NAMALWA (cell line): Measurements from ENCODE around the gene COL11A1.
A peak's percentile ranks its signal among the peaks of the same experiment; 100 is the strongest.

ENCODE experiments used
- DNase-seq: peaks from one replicate; pipeline ENCODE4 v3.0.0-alpha.2; 2015; ENCODE audit warnings: low spot score

COL11A1 gene

GRCh38 chr1:102897557-102897956 lies 210.8 kb downstream of the COL11A1 start:
- no peak for DNase-seq

DNA sequence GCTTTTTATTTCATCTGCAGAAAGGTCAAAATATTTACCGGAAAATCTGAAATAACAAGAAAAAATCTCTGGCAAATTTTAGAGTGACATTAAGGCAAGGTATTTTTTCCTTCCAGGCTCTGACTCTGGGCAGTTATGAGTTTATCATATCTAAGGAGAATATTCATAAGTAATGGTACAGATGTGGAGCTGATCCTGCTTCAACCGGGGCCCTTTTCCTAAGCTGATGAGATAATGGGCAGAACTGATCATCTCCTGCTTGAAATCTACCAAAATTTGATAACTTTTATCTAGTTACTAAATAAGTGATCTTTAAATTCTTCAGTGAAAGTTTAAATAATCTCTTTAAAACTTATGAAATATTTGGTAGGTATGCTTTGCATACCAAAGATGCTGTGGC lies 211.6 kb downstream of the COL11A1 start:
- no peak for DNase-seq

DNA sequence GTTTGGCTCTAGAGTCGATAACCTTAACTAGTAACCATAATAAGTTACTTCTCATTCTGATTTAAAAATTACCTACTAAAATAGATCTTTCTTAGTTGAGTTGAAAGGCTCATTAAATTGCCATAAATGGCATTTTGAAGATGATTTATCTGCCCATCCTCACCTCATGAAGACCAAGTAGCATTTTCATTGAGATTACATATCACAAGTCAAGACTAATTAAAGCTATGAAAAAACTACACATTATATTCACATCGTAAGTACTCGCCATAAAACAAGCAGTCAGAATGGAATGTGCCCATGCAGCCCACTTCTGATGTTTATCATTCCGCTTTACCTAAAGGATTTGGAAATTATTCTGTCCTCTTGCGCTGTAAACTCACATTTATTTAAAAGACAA lies 212.0 kb downstream of the COL11A1 start:
- no peak for DNase-seq

- DNase-seq = no peak
Measured at GRCh38 chr1:102891868-102892625, 216.3 kb downstream of the COL11A1 start.

GRCh38 chr1:102886638-102887037 lies 221.7 kb downstream of the COL11A1 start:
- DNase-seq = no peak

GRCh38 chr1:102884238-102884637 lies 224.1 kb downstream of the COL11A1 start:
- DNase-seq = no peak

GRCh38 chr1:102879439-102879993 lies 228.8 kb downstream of the COL11A1 start:
- no peak for DNase-seq

DNA sequence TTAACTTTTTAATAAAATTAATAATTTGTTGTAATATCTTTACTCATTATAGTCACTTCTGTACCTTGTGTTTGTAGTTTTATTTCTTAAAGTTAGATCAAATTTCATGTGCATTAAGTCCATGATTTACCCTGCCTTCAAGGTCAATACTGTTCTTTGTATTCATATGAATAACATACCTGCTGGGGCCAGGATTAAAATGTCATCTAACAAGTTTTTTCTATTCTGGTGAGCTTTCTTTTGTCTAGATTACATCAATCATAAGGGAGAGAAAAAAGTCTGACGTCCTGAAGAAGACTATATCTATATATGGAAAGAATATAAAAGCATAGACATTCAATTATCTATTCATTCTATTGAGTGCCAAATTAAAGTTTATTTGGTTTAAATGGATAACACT lies 232.6 kb downstream of the COL11A1 start:
- no peak for DNase-seq

DNA sequence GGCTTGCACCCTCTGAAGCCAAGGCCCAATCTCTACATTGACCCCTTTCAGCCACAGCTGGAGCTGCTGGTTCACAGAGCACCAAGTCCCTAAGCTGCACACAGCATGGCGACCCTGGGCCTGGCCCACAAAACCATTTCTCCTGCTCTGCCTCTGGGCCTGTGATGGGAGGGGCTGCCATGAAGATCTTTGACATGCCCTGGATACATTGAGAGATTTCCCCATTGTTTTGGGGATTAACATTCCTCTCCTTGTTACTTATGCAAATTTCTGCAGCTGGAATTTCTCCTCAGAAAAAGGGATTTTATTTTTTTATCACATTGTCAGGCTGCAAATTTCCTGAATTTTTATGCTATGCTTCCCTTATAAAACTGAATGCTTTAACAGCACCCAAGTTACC lies 235.8 kb downstream of the COL11A1 start:
- no peak for DNase-seq

DNA sequence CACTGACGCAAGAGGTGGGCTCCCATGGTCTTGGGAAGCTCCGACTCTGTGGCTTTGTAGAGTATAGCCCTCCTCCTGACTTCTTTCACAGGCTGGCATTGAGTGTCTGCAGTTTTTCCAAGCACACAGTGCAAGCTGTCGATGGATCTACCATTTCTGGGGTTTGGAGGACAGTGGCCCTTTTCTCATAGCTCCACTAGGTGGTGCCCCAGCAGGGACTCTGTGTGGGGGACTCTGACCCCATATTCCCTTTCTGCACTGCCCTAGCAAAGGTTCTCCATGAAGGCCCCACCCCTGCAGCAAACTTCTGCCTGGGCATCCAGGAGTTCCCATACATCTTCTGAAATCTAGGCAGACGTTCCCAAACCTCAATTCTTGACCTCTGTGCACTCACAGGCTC lies 236.2 kb downstream of the COL11A1 start:
- peak; percentile 5 for DNase-seq

GRCh38 chr1:102863704-102864103 lies 244.6 kb downstream of the COL11A1 start:
- no peak for DNase-seq

DNA sequence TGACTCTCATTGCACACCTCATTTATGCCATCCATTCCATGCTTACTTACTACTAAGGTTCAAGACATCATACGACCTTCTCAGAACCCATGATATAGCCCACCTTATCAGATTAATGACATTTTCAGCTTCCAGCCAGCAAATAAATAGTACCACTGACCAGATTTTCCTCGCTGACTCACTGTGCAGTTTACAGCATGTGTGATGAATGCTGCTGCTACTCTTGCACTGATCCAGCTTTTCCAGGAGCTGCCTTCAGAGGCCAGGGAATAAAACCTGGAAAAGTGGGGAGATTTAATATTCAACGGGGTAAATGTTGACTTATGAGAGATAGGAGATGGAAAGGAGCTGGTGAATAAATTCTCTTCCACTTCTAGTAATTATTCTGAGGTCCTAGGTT lies 247.1 kb downstream of the COL11A1 start:
- DNase-seq = no peak

GRCh38 chr1:102858695-102859094 lies 249.6 kb downstream of the COL11A1 start:
- no peak for DNase-seq

DNA sequence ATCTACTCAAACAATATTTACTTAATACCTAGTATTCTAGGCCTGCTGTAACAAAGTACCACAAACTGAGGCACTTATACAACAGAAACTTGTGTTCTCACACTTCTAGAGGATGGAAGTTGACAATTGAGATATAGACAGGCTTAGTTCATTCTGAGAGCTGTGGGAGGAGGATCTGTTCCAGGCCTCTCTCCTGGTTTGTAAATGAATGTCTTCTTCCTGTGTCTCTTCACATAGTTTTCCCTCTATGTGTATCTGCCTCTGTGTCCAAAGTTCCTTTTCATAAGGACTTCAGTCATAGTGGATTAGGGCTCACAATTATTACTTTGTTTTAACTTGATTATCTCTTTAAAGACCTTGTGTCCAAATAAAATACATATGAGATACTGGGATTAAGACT lies 251.1 kb downstream of the COL11A1 start:
- DNase-seq = no peak

GRCh38 chr1:102853701-102854187 lies 254.6 kb downstream of the COL11A1 start:
- no peak for DNase-seq

DNA sequence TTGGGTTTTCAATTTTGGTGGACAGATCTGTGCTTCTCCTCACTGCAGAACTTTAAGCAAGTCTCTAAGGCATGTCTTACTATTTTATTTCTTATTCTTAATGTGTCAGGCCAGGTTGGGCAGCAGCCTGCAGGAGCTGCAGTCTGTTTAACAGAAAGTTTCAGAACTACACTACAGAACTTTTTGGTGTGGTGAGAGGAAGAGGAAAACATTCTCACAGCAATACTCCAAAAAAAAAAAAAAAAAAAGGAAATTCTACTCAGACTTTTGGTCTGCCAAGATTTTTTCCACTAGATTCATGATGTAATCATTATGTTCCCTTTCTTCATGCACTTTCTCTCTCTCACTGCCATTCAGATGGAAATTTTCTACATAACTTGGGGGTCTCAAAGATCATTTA lies 255.2 kb downstream of the COL11A1 start:
- DNase-seq = no peak

- no peak for DNase-seq
Measured at GRCh38 chr1:102852613-102853012, 255.7 kb downstream of the COL11A1 start.

GRCh38 chr1:102851616-102852015 lies 256.7 kb downstream of the COL11A1 start:
- no peak for DNase-seq

DNA sequence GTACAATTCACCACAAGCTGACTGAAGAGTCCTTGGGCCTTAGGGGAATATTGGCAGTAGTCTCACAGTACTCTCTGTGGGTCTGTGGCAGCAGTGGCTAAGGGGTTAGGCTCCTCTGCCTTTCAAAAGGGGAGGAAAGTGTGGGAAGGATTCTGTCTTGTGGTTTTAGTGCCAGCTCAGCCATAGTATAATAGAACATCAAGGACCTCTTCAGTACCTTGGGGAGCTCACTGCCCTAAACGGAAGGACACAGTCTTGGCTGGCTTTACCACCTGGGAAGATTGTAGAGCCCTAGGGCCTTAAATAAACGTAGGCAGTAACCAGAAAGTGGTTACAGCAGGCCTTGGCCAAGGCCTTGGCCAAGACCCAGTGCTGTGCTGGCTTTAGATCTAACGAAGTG lies 265.7 kb downstream of the COL11A1 start:
- no peak for DNase-seq

- no peak for DNase-seq
Measured at GRCh38 chr1:102840741-102841140, 267.6 kb downstream of the COL11A1 start.

DNA sequence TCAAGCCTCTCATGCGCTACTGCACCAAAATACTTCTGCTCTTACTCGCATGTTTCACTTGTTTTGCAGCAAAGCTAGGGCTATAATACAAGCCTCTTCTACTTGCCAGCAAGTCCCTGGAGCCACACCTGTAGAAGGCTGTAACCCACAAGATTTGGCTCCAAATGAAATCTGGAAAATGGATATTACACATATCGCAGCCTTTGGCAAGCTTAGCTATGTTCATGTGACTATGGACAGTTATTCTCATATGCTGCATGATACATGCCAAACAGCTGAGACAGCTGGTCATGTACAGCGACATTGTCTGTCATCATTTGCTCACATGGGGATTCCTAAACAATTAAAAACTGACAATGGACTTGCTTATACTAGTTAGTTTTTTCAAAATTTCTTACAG lies 270.3 kb downstream of the COL11A1 start:
- no peak for DNase-seq

GRCh38 chr1:102837551-102837950 lies 270.8 kb downstream of the COL11A1 start:
- no peak for DNase-seq

DNA sequence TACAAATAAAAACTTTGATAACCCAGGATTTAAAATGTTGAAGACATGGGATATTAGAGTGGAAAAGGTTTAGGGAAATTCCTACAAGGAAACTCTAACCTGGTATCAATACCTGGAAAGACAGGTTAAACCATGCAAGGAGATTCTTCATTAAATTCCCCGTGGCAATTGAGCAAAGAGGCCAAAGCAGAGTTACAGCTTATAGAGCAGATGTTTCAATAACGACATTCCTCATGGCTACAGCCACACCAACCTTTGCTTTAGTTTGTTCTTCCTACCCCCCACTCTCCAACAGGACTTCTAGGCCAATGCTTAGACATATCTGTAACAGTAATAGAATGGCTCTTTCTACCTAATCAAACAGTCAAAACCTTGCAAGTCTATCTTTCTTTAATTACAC lies 271.3 kb downstream of the COL11A1 start:
- DNase-seq = no peak
